Vagina (tissue), 2 donors: ENCODE results near the gene SHISAL2A.

Experiments
- POLR2A ChIP-seq, 2 donors: fragments of 450-650 bp; IDR thresholded peaks; one replicate each; pipeline ENCODE4 v1.6.1; 2017; ENCODE audit warnings: antibody characterized with exemption in 2 of 2, mild to moderate bottlenecking in 2 of 2, moderate library complexity in 2 of 2
- TF ChIP-seq, protein P1 (sequence below), 3 experiments: fragments of 450-650 bp in 2 of 3; fragments of 200-600 bp in 1 of 3; sonication (generic) in 1 of 3; IDR thresholded peaks; one replicate each; pipeline ENCODE4 v1.5.1; 2017 to 2019; ENCODE audit warnings: antibody characterized with exemption in 3 of 3, mild to moderate bottlenecking in 2 of 3, moderate library complexity in 2 of 3

DNA sequence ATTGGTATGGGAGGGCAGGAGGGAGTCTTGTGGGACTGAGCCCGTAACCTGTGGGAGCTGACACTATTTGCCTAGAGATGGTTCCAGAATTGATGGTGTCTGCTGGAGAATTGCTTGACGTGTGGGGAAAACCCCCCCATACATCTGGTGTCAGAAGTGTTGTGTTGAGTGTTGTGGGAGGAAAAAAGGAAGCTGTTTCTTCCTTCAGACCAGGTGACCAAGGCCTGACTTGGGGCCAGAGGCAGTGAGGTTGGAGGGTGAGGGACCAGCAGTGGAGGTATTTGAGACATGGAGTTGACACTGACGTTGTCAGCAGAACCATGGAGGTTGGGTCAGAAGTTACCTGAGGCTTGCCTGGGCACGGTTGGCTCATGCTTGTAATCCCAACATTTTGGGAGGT lies 8.3 kb downstream of the SHISAL2A start:
- TF ChIP-seq POLR2A (IDR thresholded peaks at IDR 0.05), result no peak
- TF ChIP-seq, protein P1, sequence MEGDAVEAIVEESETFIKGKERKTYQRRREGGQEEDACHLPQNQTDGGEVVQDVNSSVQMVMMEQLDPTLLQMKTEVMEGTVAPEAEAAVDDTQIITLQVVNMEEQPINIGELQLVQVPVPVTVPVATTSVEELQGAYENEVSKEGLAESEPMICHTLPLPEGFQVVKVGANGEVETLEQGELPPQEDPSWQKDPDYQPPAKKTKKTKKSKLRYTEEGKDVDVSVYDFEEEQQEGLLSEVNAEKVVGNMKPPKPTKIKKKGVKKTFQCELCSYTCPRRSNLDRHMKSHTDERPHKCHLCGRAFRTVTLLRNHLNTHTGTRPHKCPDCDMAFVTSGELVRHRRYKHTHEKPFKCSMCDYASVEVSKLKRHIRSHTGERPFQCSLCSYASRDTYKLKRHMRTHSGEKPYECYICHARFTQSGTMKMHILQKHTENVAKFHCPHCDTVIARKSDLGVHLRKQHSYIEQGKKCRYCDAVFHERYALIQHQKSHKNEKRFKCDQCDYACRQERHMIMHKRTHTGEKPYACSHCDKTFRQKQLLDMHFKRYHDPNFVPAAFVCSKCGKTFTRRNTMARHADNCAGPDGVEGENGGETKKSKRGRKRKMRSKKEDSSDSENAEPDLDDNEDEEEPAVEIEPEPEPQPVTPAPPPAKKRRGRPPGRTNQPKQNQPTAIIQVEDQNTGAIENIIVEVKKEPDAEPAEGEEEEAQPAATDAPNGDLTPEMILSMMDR (IDR thresholded peaks at IDR 0.05), result no peak
